HAP-1 (cell line): ENCODE results near the gene EFCAB5.
A peak's percentile ranks its signal among the peaks of the same experiment; 100 is the strongest.
"Not testable (repeated sequence)": the region's sequence is repeated elsewhere in the genome, so short reads cannot be mapped to it uniquely, and the experiment has no call there.

Source experiments
- DNase-seq, 2 experiments: peaks; one replicate each; pipeline ENCODE4 v3.0.0-alpha.2; 2016 to 2020; ENCODE audit warnings: low spot score in 2 of 2
- H3K27me3 ChIP-seq: fragments of 250-450 bp; sonication (Bioruptor Pico); 2 replicates; pipeline ENCODE4 v1.5.1; 2020; ENCODE audit warnings: low read depth, mild to moderate bottlenecking, moderate library complexity
- H3K36me3 ChIP-seq: fragments of 250-450 bp; sonication (Bioruptor Pico); replicated peaks from 2 replicates; pipeline ENCODE4 v1.5.1; 2020; ENCODE audit warnings: mild to moderate bottlenecking
- H3K4me1 ChIP-seq: fragments of 250-450 bp; sonication (Bioruptor Pico); 2 replicates; pipeline ENCODE4 v1.5.1; 2020; ENCODE audit warnings: mild to moderate bottlenecking
- H3K4me3 ChIP-seq: fragments of 250-450 bp; sonication (Bioruptor Pico); 2 replicates; pipeline ENCODE4 v1.5.1; 2020; ENCODE audit warnings: mild to moderate bottlenecking, moderate library complexity
- H3K9me3 ChIP-seq: fragments of 250-450 bp; sonication (Bioruptor Pico); 2 replicates; pipeline ENCODE4 v1.5.1; 2020; ENCODE audit warnings: mild to moderate bottlenecking, moderate library complexity
- in situ Hi-C: fragments of 300-500 bp; cut with MboI; formaldehyde crosslinking; loops from 3 replicates; pipeline ENCODE4 v1.14.3; 2020; ENCODE audit warnings: low sequenced_read_pairs, inconsistent platforms, mixed read lengths

The EFCAB5 gene

DNA sequence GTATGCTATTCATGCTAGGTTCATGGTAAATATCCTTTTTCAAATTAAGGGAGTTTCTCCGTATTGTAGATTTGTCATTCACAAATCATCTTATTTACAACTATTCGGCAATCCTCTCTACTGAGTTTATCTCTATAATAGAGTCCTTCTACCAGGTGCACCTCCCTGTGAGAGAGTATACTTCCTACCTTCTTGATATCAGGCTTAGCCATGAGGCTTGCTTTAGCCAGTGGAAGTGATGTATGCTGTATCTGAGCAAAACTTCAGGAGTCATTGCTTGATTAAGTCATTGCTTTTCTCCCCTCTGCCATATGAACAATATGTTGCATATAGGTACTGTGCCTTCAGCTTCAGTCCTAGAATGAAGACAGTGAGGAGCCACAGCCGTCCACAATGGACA, 195.7 kb downstream of the EFCAB5 start:
- DNase-seq = no peak
- in situ Hi-C loops = no loop called here

DNA sequence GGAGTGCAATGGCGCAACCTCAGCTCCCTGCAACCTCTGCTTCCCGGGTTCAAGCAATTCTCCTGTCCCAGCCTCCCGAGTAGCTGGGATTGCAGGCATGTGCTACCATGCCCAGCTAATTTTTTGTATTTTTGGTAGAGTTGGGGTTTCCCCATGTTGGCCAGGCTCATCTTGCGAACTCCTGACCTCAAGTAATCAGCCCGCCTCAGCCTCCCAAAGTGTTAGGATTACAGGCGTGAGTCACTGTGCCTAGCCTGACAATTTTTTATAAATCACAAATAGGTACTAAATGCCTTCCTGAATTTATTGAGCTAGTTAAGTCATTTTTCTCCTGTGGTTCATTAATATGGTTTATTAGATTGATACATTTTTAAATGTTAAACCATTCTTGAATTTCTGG, 206.4 kb downstream of the EFCAB5 start:
- H3K36me3 ChIP-seq, H3K9me3 ChIP-seq, in situ Hi-C loops, H3K27me3 ChIP-seq, H3K4me3 ChIP-seq: not testable (repeated sequence)
- H3K4me1 ChIP-seq = peaks cover 25% of the 10 kb centered on the region
- peak in 1 of 2 experiments; percentile 56 for DNase-seq

More for the DNA sequence above, 195.7 kb downstream of the EFCAB5 start:
- peaks cover 30% of the 10 kb centered on the region for H3K36me3 ChIP-seq
- no peak overlapping the region for H3K4me3 ChIP-seq
- no peaks in the 10 kb centered on the region for H3K27me3 ChIP-seq
- H3K9me3 ChIP-seq = no peaks in the 10 kb centered on the region
- H3K4me1 ChIP-seq = peaks cover 7% of the 10 kb centered on the region

DNA sequence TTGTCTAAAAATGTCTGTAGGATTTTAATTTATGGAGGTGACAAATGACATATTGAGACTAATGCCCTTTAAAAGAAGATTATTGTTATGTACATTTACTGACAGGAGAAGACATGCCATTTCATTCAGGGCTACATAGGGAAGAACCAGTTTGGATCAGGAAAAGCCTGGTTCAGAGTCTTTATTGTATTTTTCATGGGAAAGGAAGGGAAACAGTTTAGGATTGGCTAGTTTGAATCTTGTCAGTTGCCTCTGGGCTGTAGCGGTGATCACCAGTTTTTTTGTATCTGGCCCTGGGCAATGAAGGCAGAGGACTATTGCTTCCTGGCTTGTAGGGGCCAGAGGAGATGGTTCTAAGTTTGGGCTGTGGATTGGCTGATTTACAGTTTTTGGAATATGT, 206.9 kb downstream of the EFCAB5 start:
- no peaks in the 10 kb centered on the region for H3K9me3 ChIP-seq
- H3K4me3 ChIP-seq = no peak overlapping the region
- H3K36me3 ChIP-seq = no peaks in the 10 kb centered on the region
- DNase-seq = peak; percentile 67 to 96
- no peaks in the 10 kb centered on the region for H3K27me3 ChIP-seq
- in situ Hi-C loops = no loop called here
- peaks cover 25% of the 10 kb centered on the region for H3K4me1 ChIP-seq

DNA sequence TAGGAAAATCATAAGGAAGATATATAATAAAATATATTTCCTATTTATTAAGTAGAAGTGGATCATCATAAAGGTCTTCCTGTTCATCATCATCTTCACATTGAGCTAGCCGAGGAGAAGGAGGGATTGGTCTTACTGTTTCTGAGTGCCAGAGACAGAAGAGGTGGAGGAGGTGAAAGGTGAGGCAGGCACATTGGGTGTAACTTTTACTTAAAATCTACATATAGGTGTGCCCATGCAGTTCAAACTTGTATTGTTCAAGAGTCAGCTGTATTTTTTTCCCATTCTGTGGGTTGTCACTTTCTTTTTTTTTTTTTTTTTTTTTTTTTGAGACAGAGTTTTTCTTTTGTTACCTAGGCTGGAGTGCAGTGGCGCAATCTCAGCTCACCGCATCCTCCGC, 210.0 kb downstream of the EFCAB5 start:
- Histone ChIP-seq H3K27me3 (no peaks in the 10 kb centered on the region), H3K36me3 (0 out of 2 replicates have a peak, but pooled peaks cover 4% of the 10 kb centered on the region), H3K4me1 (peaks cover 25% of the 10 kb centered on the region), H3K4me3 (no peak overlapping the region), H3K9me3 (no peaks in the 10 kb centered on the region)
- in situ Hi-C loops = no loop called here
- DNase-seq = no peak

DNA sequence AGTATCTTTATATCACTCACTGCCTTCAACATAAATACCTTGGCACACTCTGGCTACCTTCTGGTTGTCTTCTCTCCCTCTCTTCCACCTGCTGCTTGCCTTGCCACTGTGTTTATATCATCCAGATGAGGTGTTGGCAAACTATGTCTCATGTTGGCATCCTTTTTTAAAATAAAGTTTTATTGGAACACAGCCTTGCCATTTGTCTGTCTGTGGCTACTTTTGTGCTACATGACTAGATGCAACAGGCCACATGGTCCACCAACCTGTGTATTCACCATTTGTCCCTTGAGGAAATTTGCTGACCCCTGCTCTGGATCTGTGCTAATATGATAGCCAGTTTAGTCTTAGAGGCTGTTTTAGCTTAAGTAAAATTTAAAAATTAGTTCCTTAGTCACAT, 212.0 kb downstream of the EFCAB5 start:
- Histone ChIP-seq H3K27me3 (no peaks in the 10 kb centered on the region), H3K4me1 (peaks cover 17% of the 10 kb centered on the region), H3K9me3 (no peaks in the 10 kb centered on the region), H3K36me3 (peaks cover 12% of the 10 kb centered on the region; the same call in 1 of the 2 replicates), H3K4me3 (no peak overlapping the region)
- in situ Hi-C loops = no loop called here
- DNase-seq = no peak

DNA sequence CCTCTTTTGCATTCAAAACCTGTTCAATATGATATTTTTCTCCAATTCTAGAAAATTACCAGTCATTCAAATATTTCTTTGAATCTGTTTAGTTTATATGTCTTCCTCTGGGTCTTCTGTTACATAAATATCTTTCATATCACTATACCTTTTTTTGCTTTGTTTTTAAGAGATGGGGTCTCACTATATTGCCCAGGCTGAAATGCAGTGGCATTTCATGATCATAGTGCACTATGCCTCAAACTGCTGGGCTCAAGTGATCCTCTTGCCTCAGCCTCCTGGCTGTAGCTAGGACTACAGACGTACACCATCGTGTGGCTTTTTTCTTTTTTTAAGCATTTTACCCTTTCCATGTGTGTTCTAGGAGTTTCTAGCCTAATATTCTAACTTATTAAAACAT, 214.0 kb downstream of the EFCAB5 start:
- in situ Hi-C loops = no loop called here
- no peak overlapping the region for H3K4me3 ChIP-seq
- DNase-seq = no peak
- H3K27me3 ChIP-seq = no peaks in the 10 kb centered on the region
- peaks cover 23% of the 10 kb centered on the region for H3K36me3 ChIP-seq
- peaks cover 11% of the 10 kb centered on the region for H3K9me3 ChIP-seq
- H3K4me1 ChIP-seq = peaks cover 12% of the 10 kb centered on the region
